ENCODE results near the gene THAP3.

- TF ChIP-seq CTCF (IDR thresholded peaks at IDR 0.05; ENCODE audit: poor library complexity, severe bottlenecking) = peak; percentile 66
- TF ChIP-seq EP300 (conservative IDR thresholded peaks at IDR 0.05; ENCODE audit: poor library complexity, severe bottlenecking) = no peak
- no peak for TF ChIP-seq REST (IDR thresholded peaks at IDR 0.05; ENCODE audit: borderline replicate concordance)
- peak; percentile 32 for TF ChIP-seq RAD21 (conservative IDR thresholded peaks at IDR 0.05)
- TF ChIP-seq EZH2 (IDR thresholded peaks at IDR 0.05; ENCODE audit: borderline replicate concordance, insufficient read depth, low read length, poor library complexity, severe bottlenecking) = no peak
- no peak for TF ChIP-seq TAF1 (IDR thresholded peaks at IDR 0.05; ENCODE audit: low read depth)
- TF ChIP-seq MXI1 (conservative IDR thresholded peaks at IDR 0.05; ENCODE audit: poor library complexity, severe bottlenecking) = peak; percentile 72
- peak; percentile 79 for TF ChIP-seq POLR2AphosphoS5 (IDR thresholded peaks at IDR 0.05)
- TF ChIP-seq SMC3 (conservative IDR thresholded peaks at IDR 0.05; ENCODE audit: poor library complexity) = peak; percentile 47
Measured at GRCh38 chr1:6624710-6625583, at the start of gene THAP3.
